ENCODE results near the gene ZP3. TPM values are rescaled to one million over a fixed set of nuclear protein-coding genes. Genes with fewer than 3 reads are reported as not detected.
"Not testable (repeated sequence)": the region's sequence is repeated elsewhere in the genome, so short reads cannot be mapped to it uniquely, and the experiment has no call there.

ZP3 gene
- total and polyA plus RNA-seq, 10 of the 15 experiments (the other 5 are each of a cell fraction or from before 2014, with no cell fraction given): 0.39 to 5.1 (median 2.5) TPM

DNA sequence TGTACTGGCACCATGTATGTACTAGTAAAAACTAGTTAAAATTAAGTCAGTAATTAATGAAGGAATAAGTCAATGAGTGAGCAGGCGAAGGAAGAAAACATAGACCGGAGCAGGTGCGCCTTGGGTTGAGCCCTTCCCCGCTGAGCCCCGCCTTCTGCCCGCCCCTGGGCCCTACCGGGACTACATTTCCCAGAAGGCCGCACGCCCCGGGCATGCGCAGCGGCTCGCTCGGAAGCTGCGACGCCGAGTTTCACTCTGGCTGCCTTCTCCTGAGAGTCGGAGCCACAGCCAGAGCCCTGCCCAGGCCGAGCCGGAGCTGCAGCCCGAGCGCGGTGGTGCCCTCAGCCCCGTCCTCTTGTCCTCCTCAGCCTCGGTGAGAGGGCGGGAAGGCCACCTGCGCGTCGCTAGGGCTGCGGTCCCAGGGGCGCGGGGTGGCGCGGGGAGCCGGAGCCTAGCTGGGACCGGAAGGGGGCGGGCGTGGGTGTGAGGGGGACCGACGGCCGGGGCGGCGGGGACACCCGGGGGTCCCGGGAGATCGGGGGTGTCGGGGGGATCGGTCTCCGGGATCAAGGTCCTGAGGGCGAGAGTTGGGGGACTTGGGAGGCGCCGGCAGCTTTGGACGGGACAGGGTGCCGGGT is 36.8 kb downstream of the ZP3 start, which contains the start of gene DTX2:
DTX2 (plus strand) TSS at position 246 of the 638 bp plus-strand sequence. CDS start 18,801 bp downstream, outside the sequence.
- intact Hi-C loops (cut with micrococcal nuclease; ENCODE audit: unreplicated experiment); SMC1A ChIA-PET (ENCODE audit: uncharacterized antibody, unreplicated experiment); H3K4me2 ChIP-seq (ENCODE audit: control insufficient read depth, insufficient read depth); BruUV-seq (replicated peaks); H3K79me2 ChIP-seq (ENCODE audit: control insufficient read depth, insufficient read depth, low read length); H3K9ac ChIP-seq (ENCODE audit: control insufficient read depth, insufficient read depth, low read length); POLR2A ChIA-PET; CTCF ChIA-PET; H3K4me1 ChIP-seq (ENCODE audit: control insufficient read depth, insufficient read depth, low read length); H3K27me3 ChIP-seq (replicated peaks in 1 of 2; ENCODE audit: control insufficient read depth in 2 of 2, insufficient read depth in 2 of 2, low read length in 1 of 2); H2AFZ ChIP-seq (ENCODE audit: control insufficient read depth, low read depth, low read length); RAD21 ChIA-PET (ENCODE audit: unreplicated experiment); H3K9me3 ChIP-seq (replicated peaks; ENCODE audit: control insufficient read depth, insufficient read depth, low read length); DNase-seq (ENCODE audit: low read depth, low spot score); H3K36me3 ChIP-seq (ENCODE audit: control insufficient read depth in 2 of 2, insufficient read depth in 2 of 2, low read length in 1 of 2); H4K20me1 ChIP-seq (ENCODE audit: control insufficient read depth, insufficient read depth); H3K27ac ChIP-seq (ENCODE audit: control insufficient read depth, insufficient read depth); in situ Hi-C loops (cut with MboI): not testable (repeated sequence)
- WGBS (ENCODE audit: insufficient coverage, insufficient replicate concordance, low lambda C conversion rate, missing lambda C conversion rate): no CpG with 5 or more reads among the region's 54 CpGs
- TF ChIP-seq EGR1 (IDR thresholded peaks at IDR 0.05; ENCODE audit: borderline replicate concordance in 1 of 2, low read depth in 2 of 2, low read length in 2 of 2): 0 out of 3 replicates have a peak, but pooled peaks of 1 of the 2 experiments have one; percentile 19
- FAIRE-seq (peak; percentile 90), ATAC-seq (peak; percentile 93)
- H3K4me3 ChIP-seq: 0 out of 2 replicates have a peak within 1 kb of the TSS, but pooled peaks have one; percentile 44

DNA sequence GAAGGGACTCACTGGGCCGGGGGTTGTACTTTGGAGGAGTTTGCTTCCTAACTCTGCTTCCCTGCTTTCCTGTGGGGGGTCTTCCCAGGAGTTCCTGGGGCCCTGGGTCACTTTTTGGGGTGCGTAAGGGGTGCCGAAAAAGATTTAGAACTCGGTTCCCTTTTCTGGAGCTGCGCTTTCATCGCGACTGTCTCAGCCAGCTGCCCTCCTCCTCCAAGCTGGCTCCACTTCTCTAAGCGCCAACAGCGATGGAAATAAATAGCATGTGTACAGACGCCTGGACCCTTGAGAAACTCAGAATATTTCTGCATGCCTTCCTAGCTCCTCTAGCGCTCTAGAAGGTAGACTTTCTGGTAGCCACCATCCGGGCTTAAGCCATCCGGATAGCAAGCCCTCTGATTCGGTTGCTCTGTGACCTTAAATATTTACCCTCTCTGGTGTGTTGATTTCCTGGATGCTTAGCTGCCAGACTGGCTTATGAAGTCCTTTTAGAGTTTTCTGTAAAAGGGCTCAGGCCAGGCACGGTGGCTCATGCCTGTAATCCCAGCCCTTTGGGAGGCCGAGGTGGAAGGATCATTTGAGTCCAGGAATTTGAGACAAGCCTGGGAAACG is 37.6 kb downstream of the ZP3 start:
- H3K36me3 ChIP-seq (ENCODE audit: control insufficient read depth in 2 of 2, insufficient read depth in 2 of 2, low read length in 1 of 2); POLR2A ChIA-PET; RAD21 ChIA-PET (ENCODE audit: unreplicated experiment); SMC1A ChIA-PET (ENCODE audit: uncharacterized antibody, unreplicated experiment); H3K9ac ChIP-seq (ENCODE audit: control insufficient read depth, insufficient read depth, low read length); H3K4me3 ChIP-seq; H4K20me1 ChIP-seq (ENCODE audit: control insufficient read depth, insufficient read depth); H3K27me3 ChIP-seq (replicated peaks in 1 of 2; ENCODE audit: control insufficient read depth in 2 of 2, insufficient read depth in 2 of 2, low read length in 1 of 2); H3K4me1 ChIP-seq (ENCODE audit: control insufficient read depth, insufficient read depth, low read length); H3K9me3 ChIP-seq (replicated peaks; ENCODE audit: control insufficient read depth, insufficient read depth, low read length); H3K79me2 ChIP-seq (ENCODE audit: control insufficient read depth, insufficient read depth, low read length); H2AFZ ChIP-seq (ENCODE audit: control insufficient read depth, low read depth, low read length); in situ Hi-C loops (cut with MboI); H3K4me2 ChIP-seq (ENCODE audit: control insufficient read depth, insufficient read depth); DNase-seq (ENCODE audit: low read depth, low spot score); FAIRE-seq; H3K27ac ChIP-seq (ENCODE audit: control insufficient read depth, insufficient read depth); intact Hi-C loops (cut with micrococcal nuclease; ENCODE audit: unreplicated experiment); CTCF ChIA-PET: not testable (repeated sequence)
- no CpG with 5 or more reads among the region's 17 CpGs for WGBS (ENCODE audit: insufficient coverage, insufficient replicate concordance, low lambda C conversion rate, missing lambda C conversion rate)
- BruUV-seq (replicated peaks): TSS peak; percentile 78
- ATAC-seq: peak; percentile 38

DNA sequence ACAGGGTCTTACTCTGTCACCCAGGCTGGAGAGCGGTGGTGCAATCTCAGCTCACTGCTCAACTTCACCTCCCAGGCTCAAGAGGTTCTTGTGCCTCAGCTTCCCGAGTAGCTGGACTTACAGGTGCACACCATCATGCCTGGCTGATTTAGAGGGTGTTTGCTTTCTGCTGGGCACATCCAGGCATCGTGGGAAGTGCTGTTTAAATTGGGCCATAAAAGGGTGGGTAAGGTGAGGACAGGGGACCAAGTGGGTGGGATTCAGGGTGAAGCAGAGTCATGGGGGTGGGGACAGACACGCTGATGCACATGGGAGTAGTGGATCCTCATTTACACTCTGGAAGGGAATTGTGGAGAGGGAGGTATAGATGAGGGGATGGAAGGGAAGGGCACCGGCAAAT is 40.2 kb downstream of the ZP3 start:
- ATAC-seq; H2AFZ ChIP-seq (ENCODE audit: control insufficient read depth, low read depth, low read length); in situ Hi-C loops (cut with MboI); RAD21 ChIA-PET (ENCODE audit: unreplicated experiment); H4K20me1 ChIP-seq (ENCODE audit: control insufficient read depth, insufficient read depth); FAIRE-seq; H3K36me3 ChIP-seq (ENCODE audit: control insufficient read depth in 2 of 2, insufficient read depth in 2 of 2, low read length in 1 of 2); BruUV-seq (replicated peaks); H3K9ac ChIP-seq (ENCODE audit: control insufficient read depth, insufficient read depth, low read length); H3K27me3 ChIP-seq (replicated peaks in 1 of 2; ENCODE audit: control insufficient read depth in 2 of 2, insufficient read depth in 2 of 2, low read length in 1 of 2); POLR2A ChIA-PET; SMC1A ChIA-PET (ENCODE audit: uncharacterized antibody, unreplicated experiment); H3K4me1 ChIP-seq (ENCODE audit: control insufficient read depth, insufficient read depth, low read length); DNase-seq (ENCODE audit: low read depth, low spot score); intact Hi-C loops (cut with micrococcal nuclease; ENCODE audit: unreplicated experiment); CTCF ChIA-PET; H3K9me3 ChIP-seq (replicated peaks; ENCODE audit: control insufficient read depth, insufficient read depth, low read length); H3K79me2 ChIP-seq (ENCODE audit: control insufficient read depth, insufficient read depth, low read length): not testable (repeated sequence)
- 53% methylated on average over 4 of the region's 5 CpGs for WGBS (ENCODE audit: insufficient coverage, insufficient replicate concordance, low lambda C conversion rate, missing lambda C conversion rate)
- Histone ChIP-seq H3K4me3 (peak overlapping the region; percentile 44; the same call in 1 of the 2 replicates), H3K27ac (ENCODE audit: control insufficient read depth, insufficient read depth) (0 out of 2 replicates have a peak overlapping the region, but pooled peaks have one; percentile 33), H3K4me2 (ENCODE audit: control insufficient read depth, insufficient read depth) (0 out of 2 replicates have a peak overlapping the region, but pooled peaks have one; percentile 42)

DNA sequence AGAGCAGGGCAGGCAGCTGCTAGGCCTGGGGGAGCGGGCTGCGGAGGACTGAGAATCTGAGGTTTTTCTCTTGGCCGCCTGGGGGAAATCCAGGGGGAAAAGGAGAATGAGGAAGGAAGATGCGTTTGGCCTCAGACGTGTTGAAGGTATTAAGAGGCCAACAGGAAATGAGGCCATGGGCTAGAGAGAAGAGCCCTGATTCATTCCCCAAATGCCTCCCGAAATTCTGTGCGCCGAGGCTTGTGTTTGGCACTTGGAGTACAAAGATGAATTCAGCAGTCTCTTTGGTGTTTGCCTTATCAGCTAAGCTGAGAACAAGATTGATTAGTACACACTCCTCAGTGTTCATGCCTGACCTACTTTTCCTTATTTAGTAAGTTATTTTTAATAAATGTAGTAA is 41.2 kb downstream of the ZP3 start:
- H3K27ac ChIP-seq (ENCODE audit: control insufficient read depth, insufficient read depth); H2AFZ ChIP-seq (ENCODE audit: control insufficient read depth, low read depth, low read length); H3K4me1 ChIP-seq (ENCODE audit: control insufficient read depth, insufficient read depth, low read length); H3K9ac ChIP-seq (ENCODE audit: control insufficient read depth, insufficient read depth, low read length); RAD21 ChIA-PET (ENCODE audit: unreplicated experiment); BruUV-seq (replicated peaks); CTCF ChIA-PET; in situ Hi-C loops (cut with MboI); intact Hi-C loops (cut with micrococcal nuclease; ENCODE audit: unreplicated experiment); H3K9me3 ChIP-seq (replicated peaks; ENCODE audit: control insufficient read depth, insufficient read depth, low read length); H3K4me2 ChIP-seq (ENCODE audit: control insufficient read depth, insufficient read depth); DNase-seq (ENCODE audit: low read depth, low spot score); H3K4me3 ChIP-seq; POLR2A ChIA-PET; H3K79me2 ChIP-seq (ENCODE audit: control insufficient read depth, insufficient read depth, low read length); SMC1A ChIA-PET (ENCODE audit: uncharacterized antibody, unreplicated experiment); H3K36me3 ChIP-seq (ENCODE audit: control insufficient read depth in 2 of 2, insufficient read depth in 2 of 2, low read length in 1 of 2); H4K20me1 ChIP-seq (ENCODE audit: control insufficient read depth, insufficient read depth); H3K27me3 ChIP-seq (replicated peaks in 1 of 2; ENCODE audit: control insufficient read depth in 2 of 2, insufficient read depth in 2 of 2, low read length in 1 of 2): not testable (repeated sequence)
- FAIRE-seq: peak; percentile 27
- no CpG with 5 or more reads among the region's 8 CpGs for WGBS (ENCODE audit: insufficient coverage, insufficient replicate concordance, low lambda C conversion rate, missing lambda C conversion rate)
- peak; percentile 6 for ATAC-seq

Measured in GM12878 (cell line).